ENCODE results near the gene MEIOC. TPM values are rescaled to one million over a fixed set of nuclear protein-coding genes. Genes with fewer than 3 reads are reported as not detected.

MEIOC gene
- total and polyA plus RNA-seq, 9 of the 15 experiments (the other 6 are each of a cell fraction or from before 2014, with no cell fraction given), result 0.04 to 0.23 (median 0.06) TPM; not detected in 5

DNA sequence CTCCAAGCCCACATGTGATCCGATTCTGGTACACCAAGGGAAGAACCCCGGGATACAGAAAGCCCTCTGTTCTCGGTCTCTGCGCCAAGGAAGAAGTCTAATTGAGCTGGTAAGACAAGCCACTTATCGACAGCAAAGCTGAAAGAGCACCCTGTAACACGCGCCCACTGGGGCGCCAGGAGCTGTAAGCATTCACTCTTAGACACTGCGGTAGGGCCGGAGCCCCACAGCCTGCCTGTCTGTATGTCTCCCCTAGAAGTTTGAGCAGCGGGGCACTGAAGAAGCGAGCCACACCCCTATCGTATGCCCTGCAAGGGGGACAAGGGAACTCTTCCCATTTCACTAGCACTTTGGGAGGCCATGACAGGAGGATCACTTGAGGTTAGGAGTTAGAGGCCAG is 27.0 kb upstream of the MEIOC start (continued):
- TF ChIP-seq NUFIP1 (IDR thresholded peaks at IDR 0.05; ENCODE audit: partially characterized antibody) (no peak), SMAD4 (CRISPR knock-in tag; conservative IDR thresholded peaks at IDR 0.05) (no peak)

DNA sequence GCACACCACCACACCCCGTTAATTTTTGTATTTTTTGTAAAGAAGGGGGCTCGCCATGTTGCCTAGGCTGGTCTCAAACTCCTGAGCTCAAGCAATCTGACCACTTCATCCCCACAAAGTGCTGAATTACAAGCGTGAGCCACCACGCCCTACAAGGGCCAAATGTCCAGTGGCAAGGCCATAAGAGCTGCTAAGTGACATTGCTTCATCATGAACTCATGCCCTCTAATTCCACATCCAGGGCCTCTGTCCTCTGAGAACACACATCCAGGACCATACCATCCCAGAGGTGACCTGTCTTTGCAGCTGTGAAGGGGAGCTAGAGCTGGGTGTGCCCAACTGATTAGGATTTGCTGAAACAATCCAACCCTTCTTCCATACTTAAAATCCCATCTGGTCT is 25.6 kb upstream of the MEIOC start:
- no peak overlapping the region for H3K4me2 ChIP-seq (ENCODE audit: insufficient read depth, low read length)
- H3K27ac ChIP-seq (ENCODE audit: extremely low read depth, low read depth, low read length), result no peak overlapping the region
- ATAC-seq (no peak), FAIRE-seq (no peak), DNase-seq (ENCODE audit: extremely low read depth in 1 of 4, low spot score in 3 of 4) (no peak)
- no peak overlapping the region for H2AFZ ChIP-seq (ENCODE audit: low read depth, low read length)
- CTCF ChIA-PET (ENCODE audit: low intra/inter-chr PET ratio), result no interaction called here
- H3K4me3 ChIP-seq, result no peak overlapping the region
- no peak overlapping the region for H3K9ac ChIP-seq (ENCODE audit: insufficient read depth in 1 of 2, low read depth in 2 of 2, low read length in 2 of 2)
- H3K9me3 ChIP-seq (replicated peaks; ENCODE audit: control insufficient read depth, insufficient read depth, low read depth, low read length), result no peaks in the 10 kb centered on the region
- POLR2A ChIA-PET, result interaction anchor here (0.6 to 1.4 kb wide), 3 partner anchors 13 to 412 kb away, joined by 3 read pairs; no protein-coding TSS in a partner anchor
- H3K9me1 ChIP-seq (ENCODE audit: control insufficient read depth, insufficient read depth, low read length), result no peaks in the 10 kb centered on the region
- intact Hi-C loops (cut with micrococcal nuclease) (no loop called here), in situ Hi-C loops (cut with MboI) (no loop called here)
- H3K4me1 ChIP-seq (replicated peaks in 1 of 2; ENCODE audit: control insufficient read depth in 2 of 2, insufficient read depth in 2 of 2, low read length in 2 of 2), result peaks cover 0 to 7% of the 10 kb centered on the region in 2 experiments; a peak in 2 of 5 replicates
- H3K36me3 ChIP-seq (ENCODE audit: control insufficient read depth, insufficient read depth, low read length), result no peaks in the 10 kb centered on the region
- WGBS (ENCODE audit: insufficient coverage, low coverage, missing lambda C conversion rate), result 3% methylated on average over 4 of the region's 4 CpGs
- BruUV-seq (replicated peaks), result no TSS peak
- no peaks in the 10 kb centered on the region for H4K20me1 ChIP-seq (replicated peaks; ENCODE audit: control insufficient read depth, insufficient read depth, low read length)
- no peaks in the 10 kb centered on the region for H3K79me2 ChIP-seq (ENCODE audit: control insufficient read depth, insufficient read depth, low read length)
- TF ChIP-seq, protein P1, sequence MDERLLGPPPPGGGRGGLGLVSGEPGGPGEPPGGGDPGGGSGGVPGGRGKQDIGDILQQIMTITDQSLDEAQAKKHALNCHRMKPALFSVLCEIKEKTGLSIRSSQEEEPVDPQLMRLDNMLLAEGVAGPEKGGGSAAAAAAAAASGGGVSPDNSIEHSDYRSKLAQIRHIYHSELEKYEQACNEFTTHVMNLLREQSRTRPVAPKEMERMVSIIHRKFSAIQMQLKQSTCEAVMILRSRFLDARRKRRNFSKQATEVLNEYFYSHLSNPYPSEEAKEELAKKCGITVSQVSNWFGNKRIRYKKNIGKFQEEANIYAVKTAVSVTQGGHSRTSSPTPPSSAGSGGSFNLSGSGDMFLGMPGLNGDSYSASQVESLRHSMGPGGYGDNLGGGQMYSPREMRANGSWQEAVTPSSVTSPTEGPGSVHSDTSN (CRISPR knock-in tag; IDR thresholded peaks at IDR 0.05; ENCODE audit: low read depth), result no peak
- TF ChIP-seq, protein P1 (tag; conservative IDR thresholded peaks at IDR 0.05; ENCODE audit: low read depth), result no peak
- no peak for TF ChIP-seq ZNF134 (CRISPR knock-in tag; conservative IDR thresholded peaks at IDR 0.05)
- no peak for TF ChIP-seq ETV5 (CRISPR knock-in tag; IDR thresholded peaks at IDR 0.05; ENCODE audit: low read depth)
- TF ChIP-seq, protein P2, sequence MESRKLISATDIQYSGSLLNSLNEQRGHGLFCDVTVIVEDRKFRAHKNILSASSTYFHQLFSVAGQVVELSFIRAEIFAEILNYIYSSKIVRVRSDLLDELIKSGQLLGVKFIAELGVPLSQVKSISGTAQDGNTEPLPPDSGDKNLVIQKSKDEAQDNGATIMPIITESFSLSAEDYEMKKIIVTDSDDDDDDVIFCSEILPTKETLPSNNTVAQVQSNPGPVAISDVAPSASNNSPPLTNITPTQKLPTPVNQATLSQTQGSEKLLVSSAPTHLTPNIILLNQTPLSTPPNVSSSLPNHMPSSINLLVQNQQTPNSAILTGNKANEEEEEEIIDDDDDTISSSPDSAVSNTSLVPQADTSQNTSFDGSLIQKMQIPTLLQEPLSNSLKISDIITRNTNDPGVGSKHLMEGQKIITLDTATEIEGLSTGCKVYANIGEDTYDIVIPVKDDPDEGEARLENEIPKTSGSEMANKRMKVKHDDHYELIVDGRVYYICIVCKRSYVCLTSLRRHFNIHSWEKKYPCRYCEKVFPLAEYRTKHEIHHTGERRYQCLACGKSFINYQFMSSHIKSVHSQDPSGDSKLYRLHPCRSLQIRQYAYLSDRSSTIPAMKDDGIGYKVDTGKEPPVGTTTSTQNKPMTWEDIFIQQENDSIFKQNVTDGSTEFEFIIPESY (CRISPR knock-in tag; IDR thresholded peaks at IDR 0.05), result no peak
- TF ChIP-seq MYBL2 (IDR thresholded peaks at IDR 0.05; ENCODE audit: low read depth), result no peak
- no peak for TF ChIP-seq MYBL2 (CRISPR knock-in tag; IDR thresholded peaks at IDR 0.05; ENCODE audit: borderline replicate concordance)
- TF ChIP-seq SP1 (CRISPR knock-in tag; IDR thresholded peaks at IDR 0.05), result no peak
- H3K27me3 ChIP-seq (ENCODE audit: control insufficient read depth in 2 of 2, insufficient read depth in 2 of 2, low read length in 2 of 2), result peaks cover 6 to 17% of the 10 kb centered on the region in 2 experiments; a peak in 2 of 5 replicates

Measured in K562 (cell line).